Measurements from ENCODE around the gene IQSEC2.
A peak's percentile ranks its signal among the peaks of the same experiment; 100 is the strongest.

Gene IQSEC2

DNA sequence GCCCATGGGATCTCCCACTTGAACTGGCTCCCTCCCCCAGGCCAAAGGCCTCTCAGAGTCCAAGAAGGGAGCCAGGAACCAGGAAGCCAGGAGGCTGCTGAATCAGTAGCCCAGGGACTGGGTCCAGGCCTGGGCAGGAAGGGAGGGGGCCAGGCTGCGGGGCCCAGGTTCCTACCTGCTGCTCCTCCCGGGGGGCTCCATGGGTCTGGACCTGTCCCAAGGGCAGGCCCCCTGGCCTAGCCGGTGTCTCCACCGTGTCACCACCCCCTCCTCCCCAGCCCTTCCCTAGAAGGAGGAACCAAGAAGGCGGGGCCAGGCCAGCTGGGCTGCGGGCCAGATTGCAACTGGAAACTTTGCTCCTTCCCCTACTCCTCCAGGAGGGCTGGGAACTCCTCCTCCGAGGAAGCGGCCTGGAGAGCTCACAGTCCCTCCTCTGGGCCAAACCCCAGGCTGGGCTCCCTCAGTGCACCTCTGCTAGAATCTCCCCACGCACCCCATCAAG is at the start of gene IQSEC2:
Gene IQSEC2, minus strand, starts transcription at position 264 of the 502 bp plus-strand sequence.
- peak; percentile 40 to 90 for DNase-seq (ENCODE audit: low read depth in 1 of 2, low spot score in 1 of 2)
- TF ChIP-seq JUND (IDR thresholded peaks at IDR 0.05; ENCODE audit: low read depth): no peak
- in situ Hi-C loops (cut with HindIII; ENCODE audit: low pct_unique_long_range_greater_than_20kb, low sequenced_read_pairs): no loop called here

- in situ Hi-C loops (cut with HindIII; ENCODE audit: low pct_unique_long_range_greater_than_20kb, low sequenced_read_pairs): no loop called here
- TF ChIP-seq JUND (IDR thresholded peaks at IDR 0.05; ENCODE audit: low read depth): no peak
- no peak for DNase-seq (ENCODE audit: low read depth in 1 of 2, low spot score in 1 of 2)
These were observed 48.9 kb upstream of the IQSEC2 start for GRCh38 chrX:53330331-53330730.

GRCh38 chrX:53324803-53325202 is 43.4 kb upstream of the IQSEC2 start:
- in situ Hi-C loops (cut with HindIII; ENCODE audit: low pct_unique_long_range_greater_than_20kb, low sequenced_read_pairs): no loop called here
- no peak for TF ChIP-seq JUND (IDR thresholded peaks at IDR 0.05; ENCODE audit: low read depth)

DNA sequence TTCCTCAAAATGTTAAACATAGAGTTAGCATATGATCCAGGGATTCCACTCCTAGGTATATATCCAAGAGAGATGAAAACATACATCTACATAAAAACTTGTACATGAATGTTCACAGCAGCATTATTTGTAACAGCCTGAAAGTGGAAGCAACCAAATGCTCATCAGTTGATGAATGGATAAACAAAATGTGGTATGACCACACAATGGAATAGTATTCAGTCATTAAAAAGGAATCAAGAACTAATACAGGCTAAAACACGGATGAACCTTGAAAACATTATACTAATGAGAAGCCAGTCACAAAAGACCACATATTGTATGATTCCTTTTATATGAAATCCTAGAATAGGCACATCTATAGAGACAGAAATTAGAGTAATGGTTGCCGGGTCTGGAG is 42.7 kb upstream of the IQSEC2 start:
- no peak for TF ChIP-seq JUND (IDR thresholded peaks at IDR 0.05; ENCODE audit: low read depth)
- DNase-seq (ENCODE audit: low read depth in 1 of 2, low spot score in 1 of 2): no peak
- in situ Hi-C loops (cut with HindIII; ENCODE audit: low pct_unique_long_range_greater_than_20kb, low sequenced_read_pairs): no loop called here

More at GRCh38 chrX:53324803-53325202, 43.4 kb upstream of the IQSEC2 start:
- DNase-seq (ENCODE audit: low read depth in 1 of 2, low spot score in 1 of 2): no peak

GRCh38 chrX:53323196-53323595 is 41.8 kb upstream of the IQSEC2 start:
- in situ Hi-C loops (cut with HindIII; ENCODE audit: low pct_unique_long_range_greater_than_20kb, low sequenced_read_pairs): no loop called here
- no peak for DNase-seq (ENCODE audit: low read depth in 1 of 2, low spot score in 1 of 2)
- no peak for TF ChIP-seq JUND (IDR thresholded peaks at IDR 0.05; ENCODE audit: low read depth)

DNA sequence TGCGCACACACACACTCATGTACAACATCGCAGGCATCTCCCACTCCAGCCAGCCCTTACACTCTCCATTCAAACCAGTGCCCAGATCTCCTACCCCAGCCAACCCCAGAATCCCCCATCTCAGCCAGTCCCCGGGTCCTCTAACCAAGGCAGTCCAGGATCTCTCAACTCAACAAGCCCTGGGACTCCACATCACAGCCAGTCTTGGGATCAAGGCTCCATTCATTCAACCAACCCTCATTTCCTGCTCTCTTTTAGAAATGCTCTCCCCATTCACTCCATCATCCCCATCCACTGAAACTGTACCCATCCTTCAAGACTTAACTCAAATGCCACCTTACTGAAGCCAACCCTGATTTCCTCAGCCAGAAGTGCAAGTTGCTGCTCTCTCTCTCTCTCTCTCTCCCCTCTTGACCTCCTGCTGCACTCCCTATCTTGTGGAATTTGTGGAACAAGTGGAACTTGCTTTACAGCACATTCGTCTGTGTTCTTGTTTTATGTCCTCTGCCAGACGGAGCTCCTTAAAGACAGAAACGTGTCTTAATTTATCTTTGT is 40.6 kb upstream of the IQSEC2 start:
- in situ Hi-C loops (cut with HindIII; ENCODE audit: low pct_unique_long_range_greater_than_20kb, low sequenced_read_pairs): no loop called here
- TF ChIP-seq JUND (IDR thresholded peaks at IDR 0.05; ENCODE audit: low read depth): no peak
- peak in 1 of 2 experiments; percentile 23 for DNase-seq (ENCODE audit: low read depth in 1 of 2, low spot score in 1 of 2)

- peak; percentile 32 to 68 for DNase-seq (ENCODE audit: low read depth in 1 of 2, low spot score in 1 of 2)
- in situ Hi-C loops (cut with HindIII; ENCODE audit: low pct_unique_long_range_greater_than_20kb, low sequenced_read_pairs): no loop called here
- no peak for TF ChIP-seq JUND (IDR thresholded peaks at IDR 0.05; ENCODE audit: low read depth)
These were observed 40.0 kb upstream of the IQSEC2 start for GRCh38 chrX:53321230-53321942.

DNA sequence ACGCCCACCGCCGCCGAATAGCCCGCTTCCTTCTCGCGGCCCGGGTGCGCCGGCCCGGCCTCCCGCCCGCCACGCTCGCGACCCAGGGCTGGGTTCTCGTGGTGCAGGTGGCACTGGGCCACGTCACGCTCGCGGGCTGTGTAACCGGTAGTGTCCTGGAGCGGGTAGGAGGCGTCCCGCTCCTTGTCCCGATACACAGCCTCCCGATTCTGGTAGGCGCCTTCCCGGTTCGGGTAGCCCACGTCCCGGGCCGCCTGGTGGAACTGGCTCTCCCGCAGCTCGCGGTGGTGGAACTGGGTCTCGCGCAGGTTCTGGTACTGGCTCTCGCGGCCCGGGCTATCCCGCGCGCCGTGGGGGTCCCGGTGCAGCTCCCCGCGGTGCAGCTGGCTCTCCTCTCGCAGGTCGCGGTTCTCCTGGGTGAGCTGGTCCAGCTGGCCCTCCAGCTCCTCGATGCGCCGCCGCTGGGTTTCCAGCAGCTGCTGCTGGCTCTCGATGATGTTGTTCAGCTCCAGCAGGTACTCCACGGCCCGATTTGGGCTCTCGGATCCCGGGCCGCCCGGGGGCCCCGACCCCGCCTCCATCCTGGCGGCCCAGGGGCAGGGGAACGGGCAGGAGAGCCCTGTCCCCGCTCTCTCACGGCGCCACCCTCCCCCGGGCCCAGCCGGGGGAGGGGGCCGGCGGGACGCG is 39.3 kb upstream of the IQSEC2 start:
- peak; percentile 20 to 46 for DNase-seq (ENCODE audit: low read depth in 1 of 2, low spot score in 1 of 2)
- in situ Hi-C loops (cut with HindIII; ENCODE audit: low pct_unique_long_range_greater_than_20kb, low sequenced_read_pairs): no loop called here
- no peak for TF ChIP-seq JUND (IDR thresholded peaks at IDR 0.05; ENCODE audit: low read depth)

DNA sequence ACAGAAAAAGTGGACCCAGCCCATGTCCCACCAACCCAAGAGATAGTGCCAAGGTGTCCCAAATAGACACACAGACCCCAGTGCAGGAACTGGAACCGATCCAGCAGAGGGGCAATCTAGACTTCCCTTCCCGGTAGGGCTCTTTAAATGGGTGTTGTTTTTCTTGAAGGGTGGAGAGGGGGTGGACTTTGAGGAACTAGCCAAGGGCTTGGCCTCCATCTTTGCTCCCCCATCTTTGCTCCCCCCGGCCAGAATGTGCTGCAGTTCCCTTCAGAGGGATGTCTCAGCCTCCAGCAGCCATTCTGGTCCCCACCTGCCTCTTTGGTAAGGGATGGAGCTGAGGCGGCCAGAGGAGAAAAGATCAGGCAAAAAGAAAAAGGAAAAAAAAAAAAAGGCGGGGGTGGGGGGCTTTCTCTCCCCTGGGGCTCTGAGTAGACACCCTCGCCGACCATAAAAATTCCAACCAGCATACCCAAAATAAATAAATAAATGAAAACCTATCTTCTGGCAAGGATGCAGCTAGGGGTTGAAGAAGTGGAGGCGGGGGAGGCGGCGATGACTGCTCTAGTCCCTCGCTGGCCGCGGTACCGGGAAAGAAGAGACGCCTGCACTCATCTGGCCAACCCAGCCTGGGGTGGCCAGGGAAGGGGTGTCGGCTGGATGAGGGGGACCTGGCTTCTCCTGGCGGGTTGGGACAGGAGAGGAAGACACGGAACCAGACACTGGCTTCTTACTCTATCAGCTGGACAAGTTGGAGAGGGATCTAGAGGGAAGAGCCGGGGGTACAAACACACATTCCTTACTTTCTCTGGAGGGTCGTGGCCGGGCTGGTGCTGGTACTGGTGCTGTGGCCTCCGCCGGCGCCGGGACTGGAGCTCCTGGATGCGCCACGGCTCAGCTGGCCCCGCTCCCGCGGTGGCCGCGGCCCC is 38.5 kb upstream of the IQSEC2 start:
- TF ChIP-seq JUND (IDR thresholded peaks at IDR 0.05; ENCODE audit: low read depth): no peak
- in situ Hi-C loops (cut with HindIII; ENCODE audit: low pct_unique_long_range_greater_than_20kb, low sequenced_read_pairs): no loop called here
- DNase-seq (ENCODE audit: low read depth in 1 of 2, low spot score in 1 of 2): no peak

DNA sequence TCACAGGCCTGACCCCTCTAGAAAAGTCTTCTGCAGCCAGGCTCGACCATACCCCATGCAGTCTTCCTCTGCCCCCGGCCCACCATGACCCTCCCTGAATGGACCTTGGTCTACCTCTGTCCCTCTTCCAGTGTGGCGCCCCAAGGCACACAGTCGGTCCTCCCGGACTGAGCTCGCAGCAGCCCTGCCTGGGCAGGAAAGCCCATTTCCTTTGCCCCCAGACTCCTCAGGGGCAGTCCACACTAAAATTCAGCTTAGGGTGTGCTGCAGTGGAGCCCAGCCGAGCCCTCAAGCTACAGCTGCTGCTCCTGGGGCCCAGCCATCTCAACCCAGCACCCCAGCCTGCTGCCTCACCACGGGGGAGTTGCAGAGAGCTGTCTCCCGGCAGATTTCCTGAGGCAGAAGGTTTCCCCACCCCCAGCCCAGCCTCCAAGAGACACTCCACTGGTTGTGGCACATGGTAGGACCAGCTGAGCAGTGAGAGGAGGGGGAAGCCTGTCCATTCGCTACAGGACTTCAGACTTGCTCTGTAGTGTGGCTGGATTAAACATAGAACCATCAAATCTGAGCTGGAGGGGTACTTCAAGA is 37.5 kb upstream of the IQSEC2 start:
- DNase-seq (ENCODE audit: low read depth in 1 of 2, low spot score in 1 of 2): no peak
- in situ Hi-C loops (cut with HindIII; ENCODE audit: low pct_unique_long_range_greater_than_20kb, low sequenced_read_pairs): no loop called here
- no peak for TF ChIP-seq JUND (IDR thresholded peaks at IDR 0.05; ENCODE audit: low read depth)

DNA sequence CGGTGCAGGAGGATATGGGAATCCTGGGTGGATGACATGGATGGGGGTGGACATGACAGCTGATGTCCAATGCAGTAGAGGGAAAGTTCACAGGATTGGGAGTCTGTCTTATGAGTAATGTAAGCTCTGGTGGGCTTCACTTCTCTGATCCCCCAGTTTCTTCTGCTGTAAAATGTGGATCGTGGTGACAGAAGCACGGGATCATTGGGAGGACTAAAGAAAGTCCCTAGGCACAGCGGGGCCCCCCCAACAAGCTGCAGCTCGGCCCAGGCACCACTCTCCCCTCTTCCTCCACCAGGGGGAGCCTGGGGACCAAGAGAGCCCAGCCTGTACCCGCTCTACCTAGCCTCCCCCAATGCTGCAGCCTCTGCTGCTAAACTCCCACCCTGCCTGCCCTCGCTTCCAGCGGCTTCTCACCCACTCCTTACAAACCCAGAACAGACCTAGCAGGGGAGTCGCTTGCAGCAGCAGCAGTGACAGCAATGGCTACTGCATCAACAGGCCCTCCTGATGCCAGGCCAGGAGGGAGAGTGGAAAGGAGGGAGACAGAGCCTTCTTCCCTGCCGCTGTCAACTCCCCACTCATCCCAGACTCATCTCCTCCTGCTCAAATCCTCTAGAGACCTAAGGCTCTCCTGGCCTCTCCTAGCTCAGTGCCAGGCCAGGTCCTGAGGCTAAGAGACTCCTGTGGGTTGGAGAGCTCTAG is 36.1 kb upstream of the IQSEC2 start:
- in situ Hi-C loops (cut with HindIII; ENCODE audit: low pct_unique_long_range_greater_than_20kb, low sequenced_read_pairs): no loop called here
- peak; percentile 63 to 81 for DNase-seq (ENCODE audit: low read depth in 1 of 2, low spot score in 1 of 2)
- no peak for TF ChIP-seq JUND (IDR thresholded peaks at IDR 0.05; ENCODE audit: low read depth)
